ENCODE results near the gene ERCC1.
"Not testable (repeated sequence)": the region's sequence is repeated elsewhere in the genome, so short reads cannot be mapped to it uniquely, and the experiment has no call there.

The ERCC1 gene

GRCh38 chr19:45451850-45452387 is 28.2 kb upstream of the ERCC1 start:
- no peak for DNase-seq

- no peak for DNase-seq
These were observed 27.6 kb upstream of the ERCC1 start for GRCh38 chr19:45451131-45451849.

GRCh38 chr19:45450012-45450333 is 26.3 kb upstream of the ERCC1 start:
- no peak for DNase-seq

- DNase-seq: no peak
These were observed 25.2 kb upstream of the ERCC1 start for GRCh38 chr19:45448887-45449299.

- DNase-seq: no peak
These were observed 24.7 kb upstream of the ERCC1 start for GRCh38 chr19:45448425-45448756.

- DNase-seq: no peak
These were observed 23.2 kb upstream of the ERCC1 start for GRCh38 chr19:45446944-45447343.

- peak; percentile 31 for DNase-seq
These were observed 22.6 kb upstream of the ERCC1 start for GRCh38 chr19:45446295-45446694.

- no peak for DNase-seq
These were observed 21.4 kb upstream of the ERCC1 start for GRCh38 chr19:45445139-45445538.

GRCh38 chr19:45444318-45445041 is 20.8 kb upstream of the ERCC1 start:
- DNase-seq: no peak

GRCh38 chr19:45443462-45444317 is 20.0 kb upstream of the ERCC1 start:
- no peak for DNase-seq

- no peak for DNase-seq
These were observed 19.2 kb upstream of the ERCC1 start for GRCh38 chr19:45442778-45443461.

- no peak for DNase-seq
These were observed 18.7 kb upstream of the ERCC1 start for GRCh38 chr19:45442408-45442777.

- no peak for DNase-seq
These were observed 17.3 kb upstream of the ERCC1 start for GRCh38 chr19:45440873-45441654.

- no peak for DNase-seq
These were observed 16.5 kb upstream of the ERCC1 start for GRCh38 chr19:45440259-45440638.

- DNase-seq: peak; percentile 55
These were observed 16.0 kb upstream of the ERCC1 start for GRCh38 chr19:45439569-45440258.

- no peak for DNase-seq
These were observed 15.5 kb upstream of the ERCC1 start for GRCh38 chr19:45439190-45439568.

GRCh38 chr19:45437328-45437727 is 13.6 kb upstream of the ERCC1 start:
- no peak for DNase-seq

GRCh38 chr19:45432543-45432942 is 8.8 kb upstream of the ERCC1 start:
- DNase-seq: not testable (repeated sequence)

- DNase-seq: not testable (repeated sequence)
These were observed 7.3 kb upstream of the ERCC1 start for GRCh38 chr19:45431008-45431407.

- DNase-seq: not testable (repeated sequence)
These were observed 6.2 kb upstream of the ERCC1 start for GRCh38 chr19:45429896-45430295.

- no peak for DNase-seq
These were observed 4.9 kb upstream of the ERCC1 start for GRCh38 chr19:45428384-45429231.

Data from NCI-H1694 (cell line).